SW 1271 (cell line): ENCODE measurements around the gene OBSL1.
A peak's percentile ranks its signal among the peaks of the same experiment; 100 is the strongest.

ENCODE experiments used
- DNase-seq, 2 experiments: peaks; one replicate each; lab custom pipeline; 2025; lab: John Stamatoyannopoulos, UW

The OBSL1 gene

GRCh38 chr2:219530048-219530963 lies 41.0 kb downstream of the OBSL1 start:
- DNase-seq = peak; percentile 18 to 76

DNA sequence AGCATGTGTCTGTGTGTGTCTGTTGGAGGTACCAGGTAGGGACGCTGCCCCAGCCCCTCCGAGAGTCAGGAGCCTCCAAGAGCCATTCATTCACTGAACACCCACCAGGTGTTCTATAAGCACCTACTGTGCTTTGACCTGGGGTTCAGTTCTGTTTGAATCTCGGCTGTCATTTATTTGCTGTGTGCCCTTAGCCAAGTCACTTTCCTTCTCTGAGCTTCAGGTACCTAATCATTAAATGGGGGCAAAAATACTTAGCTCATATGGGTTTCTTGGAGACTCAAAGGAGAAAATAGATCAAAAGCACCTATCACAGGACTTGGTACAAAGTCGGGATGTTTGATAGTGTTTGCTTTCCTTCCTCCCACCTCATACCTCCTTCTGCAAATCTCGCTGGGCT lies 43.9 kb downstream of the OBSL1 start:
- DNase-seq = no peak

GRCh38 chr2:219527076-219527394 lies 44.3 kb downstream of the OBSL1 start:
- no peak for DNase-seq

- DNase-seq = no peak
Measured at GRCh38 chr2:219526320-219527075, 44.8 kb downstream of the OBSL1 start.

- no peak for DNase-seq
Measured at GRCh38 chr2:219525533-219526232, 45.7 kb downstream of the OBSL1 start.

DNA sequence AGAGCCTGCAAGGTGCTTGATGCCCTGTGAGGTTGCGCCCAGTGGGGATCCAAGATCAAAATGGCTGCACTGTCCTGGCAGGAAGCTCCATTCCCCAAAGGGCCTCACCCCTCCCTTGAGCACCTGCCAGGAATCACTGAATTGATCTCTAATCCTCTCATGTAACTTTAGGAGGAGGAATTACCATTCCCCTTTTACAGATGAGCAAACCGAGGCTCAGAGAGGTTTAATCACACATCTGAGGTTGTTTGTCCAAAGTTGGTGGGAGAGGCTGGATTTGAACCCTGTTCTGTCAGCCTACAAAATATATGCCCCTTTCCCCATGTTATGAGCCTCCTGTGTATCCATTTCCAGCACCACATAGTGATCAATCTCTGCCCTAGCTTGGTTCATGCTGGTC lies 46.5 kb downstream of the OBSL1 start:
- no peak for DNase-seq

DNA sequence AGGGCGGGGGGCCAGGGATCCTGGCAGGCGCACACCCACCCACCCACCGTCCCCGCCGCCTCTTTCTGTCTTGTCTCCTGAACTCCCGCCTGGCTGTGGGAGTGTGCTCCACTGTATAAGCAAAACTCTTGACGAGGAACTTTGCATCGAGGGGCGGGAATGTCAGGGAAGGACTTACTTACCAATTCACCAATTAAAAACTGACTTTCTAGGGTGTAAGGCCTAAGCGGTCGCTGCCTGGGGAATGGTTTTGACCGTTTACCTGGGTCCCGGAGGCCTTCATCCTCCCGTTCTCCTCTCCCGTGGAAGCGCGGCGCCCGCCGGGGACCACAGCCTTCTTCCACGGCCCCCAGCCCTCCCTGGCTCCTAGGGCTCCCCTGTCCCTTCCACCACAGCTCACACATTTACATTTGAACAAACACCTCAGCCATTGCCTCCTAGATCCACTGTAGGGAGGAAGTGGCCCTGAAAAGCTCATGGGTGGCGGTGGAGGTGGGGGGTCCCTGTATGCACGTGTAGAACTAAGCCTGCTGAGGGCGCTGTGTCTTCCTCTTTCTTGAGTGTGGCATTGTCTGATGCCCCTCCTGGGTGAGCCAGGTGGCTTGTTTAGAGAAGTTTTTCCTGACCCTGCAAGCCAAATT lies 48.2 kb downstream of the OBSL1 start:
- DNase-seq = no peak

DNA sequence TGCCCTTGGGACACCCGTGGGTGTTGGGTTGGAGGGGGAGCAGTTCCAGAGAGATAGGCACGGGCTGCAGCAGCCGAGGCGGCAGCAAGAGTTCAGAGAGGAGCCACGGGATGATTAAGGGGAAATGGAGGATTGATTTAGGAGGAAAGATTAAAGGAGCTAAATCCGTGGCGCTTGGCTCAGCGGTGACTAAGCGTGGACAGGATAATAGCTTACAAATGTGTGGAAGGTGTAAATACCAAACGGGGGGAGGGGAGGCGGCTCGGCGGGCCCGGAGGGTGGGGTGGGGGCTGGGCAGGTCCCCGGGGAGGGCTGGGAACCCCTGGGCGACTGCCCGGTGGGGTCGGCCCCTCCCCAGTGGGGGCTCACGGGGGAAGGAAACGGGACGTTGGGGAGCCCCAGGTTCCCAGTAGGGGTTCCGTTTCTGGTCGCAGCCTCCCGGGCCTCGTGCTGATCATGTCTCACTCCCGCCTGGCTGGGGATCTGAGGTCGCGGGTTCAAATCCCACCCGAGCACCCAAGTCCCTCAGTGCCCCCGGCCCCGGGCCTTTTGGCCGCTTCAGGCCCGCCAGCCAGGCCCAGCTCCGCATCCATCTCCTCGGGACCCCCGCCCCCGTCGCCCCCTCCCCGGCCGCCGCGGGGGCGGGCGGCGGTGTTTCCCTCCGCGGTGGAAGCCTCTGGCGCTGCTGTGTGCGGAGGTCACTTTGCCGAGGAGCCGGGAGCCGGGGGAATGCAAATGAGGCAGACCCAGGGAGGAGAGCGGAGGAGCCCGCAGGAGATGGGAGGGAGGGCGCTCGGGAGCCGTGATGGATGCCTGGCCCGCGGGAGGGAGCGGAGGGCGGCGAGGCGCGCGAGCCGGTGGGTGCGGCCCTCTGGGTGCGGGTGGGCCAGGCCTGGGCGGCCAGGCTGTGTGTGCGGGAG lies 49.0 kb downstream of the OBSL1 start:
- DNase-seq = no peak

DNA sequence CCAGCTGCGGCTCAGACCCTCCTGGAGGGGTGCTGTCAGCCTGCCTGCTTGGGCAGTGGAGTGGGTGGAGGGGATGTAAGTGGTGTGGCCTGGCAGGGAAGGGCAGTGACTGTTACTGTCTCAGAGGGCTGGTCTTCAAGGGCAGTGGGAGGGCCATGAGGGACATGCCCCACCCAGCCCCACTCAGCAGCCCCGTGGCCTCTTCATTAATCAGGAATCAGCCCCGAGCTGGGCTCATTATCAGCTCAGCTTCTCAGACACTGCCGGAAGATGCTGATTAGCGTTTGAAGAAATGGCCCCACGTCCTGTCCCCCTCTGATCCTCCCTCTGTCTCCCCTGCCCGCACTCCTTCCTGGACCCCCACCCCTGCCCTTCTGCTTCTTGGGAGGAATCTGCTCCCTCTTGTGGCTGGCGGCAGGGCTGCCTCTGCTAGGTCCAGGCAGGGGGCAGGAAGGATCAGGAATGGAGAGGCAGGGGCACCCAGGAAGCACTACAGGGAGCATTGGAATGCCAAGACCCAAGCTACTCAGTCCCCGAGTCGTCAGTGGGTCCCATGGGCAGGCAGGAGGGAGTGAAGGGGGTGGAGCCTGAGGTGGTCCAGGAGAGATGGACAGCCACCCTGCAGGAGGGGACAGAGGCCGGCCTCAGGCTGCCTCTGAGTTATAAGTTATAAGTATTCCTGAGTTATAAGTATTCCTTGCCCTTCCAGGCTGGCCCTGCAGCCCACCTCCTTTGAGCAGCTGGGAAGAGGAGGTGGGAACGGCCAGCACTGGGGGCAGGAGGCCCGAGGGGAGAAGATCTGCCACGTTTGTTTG lies 50.1 kb downstream of the OBSL1 start:
- DNase-seq = peak in 1 of 2 experiments; percentile 39

DNA sequence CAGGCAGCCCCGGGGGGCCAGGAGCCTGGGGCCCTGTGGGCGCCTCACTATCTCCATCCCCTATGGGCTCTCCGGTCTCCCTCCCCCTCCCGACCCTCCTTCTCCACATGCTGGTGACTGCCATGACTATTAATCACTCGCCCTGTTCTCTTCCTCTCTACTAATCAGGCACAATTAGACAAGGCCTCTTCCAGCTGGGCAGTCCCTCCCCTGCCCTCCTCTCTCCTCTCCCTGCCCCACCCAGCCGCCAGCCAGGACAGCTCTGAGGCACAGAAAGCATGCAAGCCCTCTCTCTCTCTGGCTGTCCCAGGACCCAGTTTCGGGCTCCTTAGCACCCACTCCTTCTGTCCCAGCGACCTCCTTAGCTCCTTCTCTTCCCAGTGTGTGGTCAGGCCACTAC lies 51.3 kb downstream of the OBSL1 start:
- DNase-seq = no peak

GRCh38 chr2:219519526-219519916 lies 51.8 kb downstream of the OBSL1 start:
- no peak for DNase-seq

DNA sequence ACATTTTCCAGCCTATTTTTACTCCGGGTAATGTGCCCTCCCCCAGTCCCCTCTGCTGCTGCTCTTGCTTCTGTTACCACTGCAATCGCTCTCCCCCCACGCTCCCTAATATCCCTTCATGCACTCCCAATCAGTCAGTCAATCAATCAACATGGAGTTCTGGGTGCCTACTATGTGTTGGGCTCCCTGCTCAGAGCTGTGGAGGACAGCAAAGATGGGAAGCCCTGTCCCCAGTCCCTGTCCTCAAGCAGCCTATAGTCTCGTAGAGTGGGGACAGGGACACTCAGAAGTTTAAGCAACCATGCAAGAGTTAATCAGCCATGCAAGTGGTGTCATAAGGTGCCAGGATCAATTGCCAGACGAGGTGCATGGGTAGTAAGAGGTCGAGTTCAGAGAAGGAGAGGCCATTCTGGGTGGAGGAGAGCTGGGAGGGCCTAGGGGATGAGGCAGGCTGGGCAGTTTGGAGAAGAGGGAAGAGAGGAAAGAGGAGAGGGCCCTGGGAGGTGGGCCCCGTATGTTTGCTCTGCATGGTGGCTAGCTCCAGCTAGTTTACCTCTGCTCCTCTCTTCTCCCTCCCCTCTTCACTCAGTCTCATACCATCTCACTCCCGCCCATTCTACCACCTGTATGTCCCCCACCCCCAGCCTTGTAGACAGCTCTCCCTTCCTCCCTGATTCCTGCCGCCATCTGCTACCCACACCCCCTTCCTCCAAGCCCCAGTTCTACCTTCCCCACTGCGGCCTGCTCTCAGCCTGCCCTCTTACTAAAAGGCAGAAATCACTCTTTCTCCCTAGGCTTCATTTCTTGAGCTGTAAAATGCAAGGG lies 53.2 kb downstream of the OBSL1 start:
- DNase-seq = no peak

DNA sequence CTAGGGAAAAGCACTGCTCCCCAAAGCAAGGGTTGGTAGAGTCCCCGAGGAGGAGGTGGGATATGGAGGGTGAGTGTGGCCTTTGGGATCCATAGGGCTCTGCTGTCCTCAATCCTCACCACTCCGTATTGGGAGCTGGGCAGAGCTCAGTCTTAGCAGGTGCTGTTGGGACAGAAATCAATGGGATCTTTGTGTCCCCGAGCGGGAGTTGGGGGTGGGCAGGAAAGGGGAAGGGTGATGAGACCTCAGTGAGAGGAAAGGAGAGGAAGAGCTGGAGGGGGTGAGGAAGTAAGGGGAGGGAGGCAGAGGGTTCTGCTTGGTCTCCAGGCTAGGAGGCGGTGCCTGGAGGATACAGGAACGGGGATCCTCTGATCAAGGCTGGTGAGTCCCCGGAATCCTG lies 54.5 kb downstream of the OBSL1 start:
- no peak for DNase-seq

- no peak for DNase-seq
Measured at GRCh38 chr2:219515874-219516629, 55.3 kb downstream of the OBSL1 start.

GRCh38 chr2:219514836-219515235 lies 56.5 kb downstream of the OBSL1 start:
- DNase-seq = no peak

DNA sequence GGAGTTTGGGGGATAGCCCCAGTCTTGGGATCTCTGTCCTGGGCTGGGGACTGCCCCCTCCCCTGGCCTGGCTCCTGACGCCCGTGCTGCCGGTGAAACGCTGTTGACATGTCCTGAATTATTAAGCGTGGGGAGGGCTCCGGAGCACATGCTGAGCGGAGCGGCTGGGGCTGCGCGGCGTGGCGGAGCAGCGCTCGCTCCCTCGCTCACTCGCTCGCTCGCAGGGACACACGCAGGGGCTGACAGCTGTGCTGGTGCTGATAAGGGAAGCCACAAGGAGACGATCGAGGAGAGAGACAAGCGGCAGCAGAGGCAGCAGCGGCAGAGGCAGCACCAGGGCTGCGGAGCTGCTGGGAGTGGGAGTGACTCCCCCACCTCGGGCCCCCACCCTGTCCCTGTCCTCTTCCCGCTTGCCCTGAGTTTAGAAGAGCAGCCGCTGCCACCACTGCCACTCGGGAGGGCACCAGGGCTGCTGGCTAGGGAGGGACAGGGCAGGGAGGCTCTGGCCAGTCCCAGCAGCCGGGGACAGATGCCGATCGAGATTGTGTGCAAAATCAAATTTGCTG lies 57.1 kb downstream of the OBSL1 start, which contains the start of gene ASIC4:
Gene ASIC4, plus strand, starts transcription at position 287 of the 566 bp plus-strand sequence. Its CDS starts 243 bp downstream, at position 530.
- DNase-seq = no peak

GRCh38 chr2:219513787-219514186 lies 57.6 kb downstream of the OBSL1 start:
- DNase-seq = no peak
